ENCODE data around the gene DDX59. TPM values are rescaled to one million over a fixed set of nuclear protein-coding genes. Genes with fewer than 3 reads are reported as not detected.

DDX59 gene
- total RNA-seq, 1 experiment from 2014 or later, result 19.4 TPM

DNA sequence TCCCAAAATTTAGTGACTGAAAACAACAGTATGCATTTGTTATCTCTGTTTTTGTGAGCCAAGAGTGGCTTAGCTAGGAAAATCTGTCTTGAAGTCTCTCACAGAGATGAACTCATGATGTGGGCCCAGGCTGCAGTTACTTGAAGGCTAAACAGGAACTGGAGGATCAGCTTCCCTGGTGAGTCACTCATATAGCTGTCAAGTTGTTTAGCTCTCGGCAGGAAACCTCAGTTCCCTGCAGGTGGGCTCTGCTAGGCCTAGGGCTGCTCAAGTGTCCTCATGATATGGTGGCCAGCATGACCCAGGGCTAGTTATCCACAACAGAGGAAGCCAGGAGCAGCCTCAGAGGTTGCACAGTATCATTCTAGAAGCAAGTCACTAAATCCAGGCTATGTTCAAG lies 30.2 kb upstream of the DDX59 start:
- Mint-ChIP-seq H3K4me3 (no peak overlapping the region), H3K27ac (0 out of 2 replicates have a peak overlapping the region, but pooled peaks have one; percentile 25), H3K4me1 (peaks cover 4% of the 10 kb centered on the region), H3K27me3 (ENCODE audit: low read depth) (no peaks in the 10 kb centered on the region), H3K9me3 (no peaks in the 10 kb centered on the region; the same call in 1 of the 2 replicates), H3K36me3 (no peaks in the 10 kb centered on the region)
- TF ChIP-seq CREM (CRISPR knock-in tag; IDR thresholded peaks at IDR 0.05) (no peak), ZNF423 (CRISPR knock-in tag; IDR thresholded peaks at IDR 0.05) (peak; percentile 63; the same call in 1 of the 2 replicates), JAZF1 (CRISPR knock-in tag; IDR thresholded peaks at IDR 0.05) (no peak), RELA (CRISPR knock-in tag; IDR thresholded peaks at IDR 0.05; ENCODE audit: borderline replicate concordance) (no peak)
- POLR2A ChIA-PET, result no interaction called here
- CTCF ChIA-PET, result no interaction called here
- DNase-seq (ENCODE audit: low spot score), result no peak
- peak; percentile 78 for ATAC-seq

DNA sequence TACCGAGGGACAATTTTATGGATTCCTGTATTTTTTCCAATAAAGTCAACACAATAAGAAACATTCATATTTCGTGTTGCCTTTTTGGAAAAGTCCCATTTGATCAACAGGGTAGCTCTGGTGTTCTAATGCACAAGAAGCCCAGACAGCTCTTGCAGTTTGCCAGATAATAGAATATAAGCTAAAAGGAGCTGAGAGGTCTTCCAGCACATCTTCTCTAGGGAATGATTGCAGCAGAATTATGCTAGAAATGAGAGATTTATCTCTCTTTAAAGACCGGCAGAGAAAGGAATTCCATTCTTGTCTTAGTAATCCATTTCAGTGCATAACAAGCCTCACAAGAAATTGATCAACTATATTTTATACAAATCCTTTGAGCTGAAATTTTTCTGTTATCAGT lies 25.0 kb upstream of the DDX59 start:
- ChIA-PET POLR2A (no interaction called here), CTCF (interaction anchor here (1.1 kb wide), 1 partner anchor 73 kb away, joined by 4 read pairs; no protein-coding TSS in a partner anchor)
- Mint-ChIP-seq H3K4me1 (peaks cover under 1% of the 10 kb centered on the region), H3K9me3 (no peaks in the 10 kb centered on the region; the same call in 1 of the 2 replicates), H3K27me3 (ENCODE audit: low read depth) (no peaks in the 10 kb centered on the region), H3K4me3 (no peak overlapping the region), H3K27ac (no peak overlapping the region), H3K36me3 (no peaks in the 10 kb centered on the region)
- TF ChIP-seq, protein P1, sequence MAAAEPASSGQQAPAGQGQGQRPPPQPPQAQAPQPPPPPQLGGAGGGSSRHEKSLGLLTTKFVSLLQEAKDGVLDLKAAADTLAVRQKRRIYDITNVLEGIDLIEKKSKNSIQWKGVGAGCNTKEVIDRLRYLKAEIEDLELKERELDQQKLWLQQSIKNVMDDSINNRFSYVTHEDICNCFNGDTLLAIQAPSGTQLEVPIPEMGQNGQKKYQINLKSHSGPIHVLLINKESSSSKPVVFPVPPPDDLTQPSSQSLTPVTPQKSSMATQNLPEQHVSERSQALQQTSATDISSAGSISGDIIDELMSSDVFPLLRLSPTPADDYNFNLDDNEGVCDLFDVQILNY (CRISPR knock-in tag; IDR thresholded peaks at IDR 0.05), result no peak
- TF ChIP-seq ZNF416 (CRISPR knock-in tag; IDR thresholded peaks at IDR 0.05) (no peak), PRRX2 (CRISPR knock-in tag; IDR thresholded peaks at IDR 0.05) (no peak)
- ATAC-seq, result no peak
- no peak for DNase-seq (ENCODE audit: low spot score)

DNA sequence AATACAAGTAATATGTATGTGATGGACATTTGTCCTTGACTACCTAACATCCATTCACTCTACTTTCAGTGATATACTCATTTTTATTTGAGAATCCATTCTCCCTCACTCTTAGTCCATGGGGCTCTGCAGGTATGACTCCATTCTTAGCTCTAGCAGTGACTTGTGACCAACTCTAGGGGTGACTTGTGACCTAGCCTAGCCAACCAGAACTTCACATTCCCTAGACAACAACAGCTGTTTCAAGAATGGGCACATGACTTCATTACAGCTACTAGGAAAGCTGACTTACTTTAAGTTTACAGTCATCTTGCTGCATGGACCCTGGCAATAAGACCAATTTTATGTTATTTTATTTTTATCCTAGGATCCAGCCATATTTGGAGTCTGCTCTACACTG lies 23.6 kb upstream of the DDX59 start:
- peaks cover under 1% of the 10 kb centered on the region; the same call in 1 of the 2 replicates for H3K4me1 Mint-ChIP-seq
- H3K27ac Mint-ChIP-seq, result no peak overlapping the region
- H3K36me3 Mint-ChIP-seq, result no peaks in the 10 kb centered on the region
- ATAC-seq, result peak; percentile 52
- ChIA-PET POLR2A (no interaction called here), CTCF (no interaction called here)
- TF ChIP-seq, protein P2, sequence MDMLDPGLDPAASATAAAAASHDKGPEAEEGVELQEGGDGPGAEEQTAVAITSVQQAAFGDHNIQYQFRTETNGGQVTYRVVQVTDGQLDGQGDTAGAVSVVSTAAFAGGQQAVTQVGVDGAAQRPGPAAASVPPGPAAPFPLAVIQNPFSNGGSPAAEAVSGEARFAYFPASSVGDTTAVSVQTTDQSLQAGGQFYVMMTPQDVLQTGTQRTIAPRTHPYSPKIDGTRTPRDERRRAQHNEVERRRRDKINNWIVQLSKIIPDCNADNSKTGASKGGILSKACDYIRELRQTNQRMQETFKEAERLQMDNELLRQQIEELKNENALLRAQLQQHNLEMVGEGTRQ (CRISPR knock-in tag; IDR thresholded peaks at IDR 0.05), result no peak
- TF ChIP-seq SMAD3 (CRISPR knock-in tag; IDR thresholded peaks at IDR 0.05; ENCODE audit: borderline replicate concordance), result no peak
- H3K9me3 Mint-ChIP-seq, result no peaks in the 10 kb centered on the region; the same call in 1 of the 2 replicates
- no peak for DNase-seq (ENCODE audit: low spot score)
- H3K27me3 Mint-ChIP-seq (ENCODE audit: low read depth), result no peaks in the 10 kb centered on the region
- H3K4me3 Mint-ChIP-seq, result no peak overlapping the region

DNA sequence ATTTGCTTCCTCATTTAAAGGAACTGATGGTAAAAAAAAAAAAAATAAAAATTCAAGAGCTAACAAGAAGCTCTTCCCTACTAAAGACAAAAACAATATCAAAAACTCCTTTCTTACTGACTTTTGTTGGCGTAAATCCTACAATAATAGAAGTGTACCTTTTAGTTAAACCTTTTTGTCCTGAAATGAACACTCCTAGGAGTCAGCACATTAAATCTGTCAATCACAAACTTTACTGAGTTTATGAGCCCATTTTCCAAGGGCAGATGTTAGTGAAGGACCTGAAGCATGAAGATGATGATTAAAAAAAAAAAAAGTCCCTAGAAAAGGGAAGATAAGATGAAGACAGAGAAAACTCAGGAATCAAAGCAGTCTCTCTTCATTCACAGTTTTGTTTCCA lies 22.6 kb upstream of the DDX59 start:
- POLR2A ChIA-PET, result no interaction called here
- TF ChIP-seq NR3C1 (CRISPR knock-in tag; conservative IDR thresholded peaks at IDR 0.05; ENCODE audit: low read depth) (no peak), TP53 (CRISPR knock-in tag; IDR thresholded peaks at IDR 0.05) (no peak), RELA (CRISPR knock-in tag; IDR thresholded peaks at IDR 0.05; ENCODE audit: borderline replicate concordance) (no peak), MXD4 (CRISPR knock-in tag; IDR thresholded peaks at IDR 0.05; ENCODE audit: borderline replicate concordance) (no peak)
- TF ChIP-seq, protein P3, sequence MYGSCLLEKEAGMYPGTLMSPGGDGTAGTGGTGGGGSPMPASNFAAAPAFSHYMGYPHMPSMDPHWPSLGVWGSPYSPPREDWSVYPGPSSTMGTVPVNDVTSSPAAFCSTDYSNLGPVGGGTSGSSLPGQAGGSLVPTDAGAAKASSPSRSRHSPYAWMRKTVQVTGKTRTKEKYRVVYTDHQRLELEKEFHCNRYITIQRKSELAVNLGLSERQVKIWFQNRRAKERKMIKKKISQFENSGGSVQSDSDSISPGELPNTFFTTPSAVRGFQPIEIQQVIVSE (CRISPR knock-in tag; IDR thresholded peaks at IDR 0.05; ENCODE audit: borderline replicate concordance), result no peak
- TF ChIP-seq, protein P4, sequence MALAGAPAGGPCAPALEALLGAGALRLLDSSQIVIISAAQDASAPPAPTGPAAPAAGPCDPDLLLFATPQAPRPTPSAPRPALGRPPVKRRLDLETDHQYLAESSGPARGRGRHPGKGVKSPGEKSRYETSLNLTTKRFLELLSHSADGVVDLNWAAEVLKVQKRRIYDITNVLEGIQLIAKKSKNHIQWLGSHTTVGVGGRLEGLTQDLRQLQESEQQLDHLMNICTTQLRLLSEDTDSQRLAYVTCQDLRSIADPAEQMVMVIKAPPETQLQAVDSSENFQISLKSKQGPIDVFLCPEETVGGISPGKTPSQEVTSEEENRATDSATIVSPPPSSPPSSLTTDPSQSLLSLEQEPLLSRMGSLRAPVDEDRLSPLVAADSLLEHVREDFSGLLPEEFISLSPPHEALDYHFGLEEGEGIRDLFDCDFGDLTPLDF (CRISPR knock-in tag; IDR thresholded peaks at IDR 0.05), result no peak
- TF ChIP-seq, protein P5, sequence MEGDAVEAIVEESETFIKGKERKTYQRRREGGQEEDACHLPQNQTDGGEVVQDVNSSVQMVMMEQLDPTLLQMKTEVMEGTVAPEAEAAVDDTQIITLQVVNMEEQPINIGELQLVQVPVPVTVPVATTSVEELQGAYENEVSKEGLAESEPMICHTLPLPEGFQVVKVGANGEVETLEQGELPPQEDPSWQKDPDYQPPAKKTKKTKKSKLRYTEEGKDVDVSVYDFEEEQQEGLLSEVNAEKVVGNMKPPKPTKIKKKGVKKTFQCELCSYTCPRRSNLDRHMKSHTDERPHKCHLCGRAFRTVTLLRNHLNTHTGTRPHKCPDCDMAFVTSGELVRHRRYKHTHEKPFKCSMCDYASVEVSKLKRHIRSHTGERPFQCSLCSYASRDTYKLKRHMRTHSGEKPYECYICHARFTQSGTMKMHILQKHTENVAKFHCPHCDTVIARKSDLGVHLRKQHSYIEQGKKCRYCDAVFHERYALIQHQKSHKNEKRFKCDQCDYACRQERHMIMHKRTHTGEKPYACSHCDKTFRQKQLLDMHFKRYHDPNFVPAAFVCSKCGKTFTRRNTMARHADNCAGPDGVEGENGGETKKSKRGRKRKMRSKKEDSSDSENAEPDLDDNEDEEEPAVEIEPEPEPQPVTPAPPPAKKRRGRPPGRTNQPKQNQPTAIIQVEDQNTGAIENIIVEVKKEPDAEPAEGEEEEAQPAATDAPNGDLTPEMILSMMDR (IDR thresholded peaks at IDR 0.05), result no peak
- TF ChIP-seq, protein P6, sequence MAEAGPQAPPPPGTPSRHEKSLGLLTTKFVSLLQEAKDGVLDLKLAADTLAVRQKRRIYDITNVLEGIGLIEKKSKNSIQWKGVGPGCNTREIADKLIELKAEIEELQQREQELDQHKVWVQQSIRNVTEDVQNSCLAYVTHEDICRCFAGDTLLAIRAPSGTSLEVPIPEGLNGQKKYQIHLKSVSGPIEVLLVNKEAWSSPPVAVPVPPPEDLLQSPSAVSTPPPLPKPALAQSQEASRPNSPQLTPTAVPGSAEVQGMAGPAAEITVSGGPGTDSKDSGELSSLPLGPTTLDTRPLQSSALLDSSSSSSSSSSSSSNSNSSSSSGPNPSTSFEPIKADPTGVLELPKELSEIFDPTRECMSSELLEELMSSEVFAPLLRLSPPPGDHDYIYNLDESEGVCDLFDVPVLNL (CRISPR knock-in tag; IDR thresholded peaks at IDR 0.05; ENCODE audit: borderline replicate concordance, low read depth), result no peak
- TF ChIP-seq, protein P7, sequence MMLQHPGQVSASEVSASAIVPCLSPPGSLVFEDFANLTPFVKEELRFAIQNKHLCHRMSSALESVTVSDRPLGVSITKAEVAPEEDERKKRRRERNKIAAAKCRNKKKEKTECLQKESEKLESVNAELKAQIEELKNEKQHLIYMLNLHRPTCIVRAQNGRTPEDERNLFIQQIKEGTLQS (CRISPR knock-in tag; conservative IDR thresholded peaks at IDR 0.05), result no peak
- Mint-ChIP-seq H3K36me3 (no peaks in the 10 kb centered on the region), H3K4me3 (no peak overlapping the region), H3K9me3 (no peaks in the 10 kb centered on the region; the same call in 1 of the 2 replicates), H3K4me1 (peaks cover 7% of the 10 kb centered on the region), H3K27ac (no peak overlapping the region), H3K27me3 (ENCODE audit: low read depth) (no peaks in the 10 kb centered on the region)
- DNase-seq (ENCODE audit: low spot score) (no peak), ATAC-seq (no peak)
- CTCF ChIA-PET, result no interaction called here
